Measurements from ENCODE around the gene ERICH6.

GRCh38 chr3:150727653-150728502 lies 24.2 kb upstream of the ERICH6 start:
- TF ChIP-seq POLR2A (IDR thresholded peaks at IDR 0.05) (no peak), CTCF (IDR thresholded peaks at IDR 0.05) (no peak)

Measured in testis (tissue), 2 donors.